ENCODE results near the gene SCAND1.

Gene SCAND1

DNA sequence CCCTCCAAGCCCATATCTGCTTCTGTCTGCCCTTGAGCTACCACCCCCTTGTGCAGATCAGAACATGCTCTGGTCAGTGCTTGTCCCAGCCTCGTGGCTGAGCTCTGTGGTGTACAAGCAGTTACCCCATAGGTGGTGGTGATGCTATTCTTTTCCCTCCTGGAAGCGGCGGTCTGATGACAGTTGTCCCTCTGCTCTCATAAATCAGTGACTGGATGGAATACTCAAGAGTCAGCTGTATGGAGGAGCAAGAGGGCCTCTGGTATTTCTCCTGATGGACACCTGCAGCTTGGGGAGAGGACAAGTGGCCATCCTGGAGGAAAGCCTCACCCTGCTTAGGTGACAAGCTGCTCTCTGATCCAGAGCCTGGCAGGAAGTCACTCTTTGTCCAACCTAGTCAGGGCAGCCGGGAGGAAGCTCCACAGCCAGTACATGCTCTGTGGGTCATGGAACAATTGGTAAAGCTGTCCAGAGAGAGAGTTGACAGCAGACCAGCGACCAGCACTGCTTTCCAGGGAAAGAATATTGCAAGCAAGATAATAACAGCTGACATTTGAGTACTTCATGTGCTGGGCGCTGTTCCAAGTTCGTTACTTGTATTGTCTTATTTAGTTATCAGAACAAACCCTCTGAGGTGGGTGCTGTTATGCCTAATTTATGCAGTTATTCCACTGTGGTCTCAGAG is 47.1 kb downstream of the SCAND1 start:
- no peak for TF ChIP-seq POLR2A (IDR thresholded peaks at IDR 0.05; ENCODE audit: low read depth, low read length)
- DNase-seq (ENCODE audit: insufficient read length, low spot score): no peak
- FAIRE-seq: no peak

GRCh38 chr20:35904982-35905663 is 49.2 kb downstream of the SCAND1 start:
- FAIRE-seq: no peak
- DNase-seq (ENCODE audit: insufficient read length, low spot score): no peak
- TF ChIP-seq POLR2A (IDR thresholded peaks at IDR 0.05; ENCODE audit: low read depth, low read length): no peak

GRCh38 chr20:35903843-35904242 is 50.5 kb downstream of the SCAND1 start:
- no peak for FAIRE-seq
- DNase-seq (ENCODE audit: insufficient read length, low spot score): no peak
- no peak for TF ChIP-seq POLR2A (IDR thresholded peaks at IDR 0.05; ENCODE audit: low read depth, low read length)

Measured in H54 (cell line).